SK-MEL-5 (cell line): ENCODE results near the gene HOXB3. TPM values are rescaled to one million over a fixed set of nuclear protein-coding genes. Genes with fewer than 3 reads are reported as not detected.
A peak's percentile ranks its signal among the peaks of the same experiment; 100 is the strongest.

ENCODE experiments used
- DNase-seq: peaks from one replicate; pipeline ENCODE4 v3.0.0-alpha.2; 2016; ENCODE audit warnings: low read depth, low spot score
- in situ Hi-C: cut with HindIII; loops from 2 replicates; pipeline ENCODE4 v1.10.0; 2016; ENCODE audit warnings: low sequenced_read_pairs, high pct_unique_total_duplicates, low pct_unique_long_range_greater_than_20kb
- total RNA-seq: library from RNA; depleted of rRNA; stranded (reverse); fragments of >200 nt; shearing (Covaris generic); gene quantifications from 2 replicates; pipeline ENCODE4 v1.2.3, GENCODE V29; 2014

Gene HOXB3
- total RNA-seq, 1 experiment from 2014 or later, result 1.1 TPM

- no peak for DNase-seq
- in situ Hi-C loops, result no loop called here
Measured at GRCh38 chr17:48627623-48628521, 37.8 kb upstream of the HOXB3 start.

DNA sequence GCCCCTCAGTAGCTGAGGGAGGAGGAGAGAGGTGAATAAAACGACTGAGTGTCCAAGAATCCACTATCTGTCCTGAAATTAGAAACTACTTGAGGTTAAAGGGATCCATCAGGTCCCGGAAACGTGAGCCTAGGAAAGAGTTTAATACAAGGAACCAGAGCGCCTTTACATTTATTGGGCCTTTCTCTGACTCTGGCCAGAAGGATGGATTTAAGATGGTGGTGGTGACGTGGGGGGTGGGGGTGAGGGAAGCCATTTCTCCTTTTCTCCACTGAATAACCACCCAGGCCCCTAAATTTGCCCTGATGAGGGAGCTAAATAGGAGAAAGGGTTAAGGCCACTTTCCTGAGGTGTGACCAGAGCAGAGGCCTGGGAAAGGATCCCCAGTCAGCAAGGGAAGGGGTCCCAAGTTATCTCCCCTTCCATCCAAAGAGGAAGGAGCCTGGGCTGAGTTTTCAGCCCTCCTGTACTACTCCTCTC lies 37.1 kb upstream of the HOXB3 start:
- DNase-seq, result no peak
- in situ Hi-C loops, result no loop called here

DNA sequence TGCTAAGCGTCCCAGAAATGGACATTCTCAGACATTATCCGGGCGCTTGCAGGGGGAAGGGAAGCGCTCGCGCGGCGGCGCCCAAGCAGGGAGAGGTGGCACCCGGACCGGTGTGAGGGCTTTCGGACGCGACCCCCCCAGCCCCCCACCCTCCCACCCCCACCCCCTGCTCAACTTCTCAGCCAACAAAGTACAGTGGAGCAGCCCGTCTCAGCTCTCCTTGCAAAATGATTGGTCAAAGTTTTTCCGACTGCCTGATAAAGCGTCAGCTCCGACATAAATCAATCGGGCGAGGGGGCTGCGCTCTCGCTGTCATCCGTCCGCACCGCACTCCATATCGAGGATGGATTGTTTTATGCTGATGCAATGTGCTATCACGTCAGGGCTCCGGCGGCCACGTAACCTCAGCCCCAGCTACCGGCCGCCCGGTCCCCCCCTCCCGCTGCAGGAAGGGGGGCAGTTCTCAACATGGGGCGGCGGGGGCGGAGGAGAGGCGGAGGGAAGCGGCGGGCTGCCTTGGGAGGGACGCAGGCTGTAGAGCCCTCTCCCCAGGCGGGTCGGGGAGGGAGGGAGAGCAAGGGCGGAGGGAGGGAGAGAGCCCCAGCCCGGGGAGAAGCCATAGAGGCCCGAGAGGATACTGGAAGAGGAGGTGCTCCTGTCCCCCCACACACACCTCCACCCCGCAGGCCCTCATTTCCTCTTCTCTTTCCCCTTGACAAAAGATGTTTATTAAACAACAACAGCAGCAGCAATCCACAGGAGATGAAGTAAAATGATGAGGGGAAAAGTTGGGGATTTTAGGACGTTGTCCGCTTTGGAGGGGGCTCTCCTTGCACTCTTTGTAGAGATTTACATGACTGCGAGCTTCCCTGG lies 36.4 kb upstream of the HOXB3 start, which contains the start of gene HOXB9:
TSS of gene HOXB9 (minus strand) at position 114 of the 873 bp plus-strand sequence. CDS start at position 25, 89 bp downstream.
- in situ Hi-C loops, result no loop called here
- peak; percentile 40 for DNase-seq

DNA sequence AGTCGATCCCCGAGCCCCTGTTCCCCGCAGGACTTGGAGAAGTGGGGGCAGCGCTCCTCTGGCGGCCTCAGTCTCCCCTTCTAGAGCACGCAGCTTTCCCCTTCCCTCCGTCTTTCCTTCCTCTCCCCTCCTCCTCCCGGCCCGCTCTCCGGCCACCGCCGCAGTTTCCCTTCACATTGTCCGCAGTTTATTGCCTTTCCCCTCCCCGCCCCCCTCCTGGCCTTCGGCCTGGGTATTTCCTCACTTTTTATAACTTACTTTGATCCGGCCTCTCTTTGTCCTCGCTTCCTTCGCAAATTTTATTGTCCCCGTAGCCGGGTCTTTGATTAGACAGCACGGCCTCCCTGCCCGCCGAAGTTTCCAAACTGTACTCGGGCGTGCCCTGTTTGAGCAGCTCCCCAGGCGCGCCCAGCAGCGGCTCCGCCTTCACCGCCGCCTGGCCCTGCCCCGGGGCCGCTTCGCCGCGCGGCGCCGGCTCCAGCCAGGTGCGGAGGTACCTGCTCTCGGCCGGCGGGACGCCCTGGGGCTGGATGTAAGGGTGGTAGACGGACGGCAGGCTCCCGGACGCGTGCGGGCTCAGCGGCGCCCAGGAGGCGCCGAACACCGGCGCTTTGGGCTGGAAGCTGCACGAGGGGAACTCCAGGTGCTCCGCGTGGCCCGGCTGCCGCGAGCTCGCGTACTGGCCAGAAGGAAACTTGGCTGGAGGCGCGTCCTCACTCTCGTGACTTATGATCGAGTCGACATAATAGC lies 35.6 kb upstream of the HOXB3 start:
- in situ Hi-C loops, result no loop called here
- peak; percentile 25 for DNase-seq

- in situ Hi-C loops, result no loop called here
- no peak for DNase-seq
Measured at GRCh38 chr17:48624544-48625494, 34.8 kb upstream of the HOXB3 start.

DNA sequence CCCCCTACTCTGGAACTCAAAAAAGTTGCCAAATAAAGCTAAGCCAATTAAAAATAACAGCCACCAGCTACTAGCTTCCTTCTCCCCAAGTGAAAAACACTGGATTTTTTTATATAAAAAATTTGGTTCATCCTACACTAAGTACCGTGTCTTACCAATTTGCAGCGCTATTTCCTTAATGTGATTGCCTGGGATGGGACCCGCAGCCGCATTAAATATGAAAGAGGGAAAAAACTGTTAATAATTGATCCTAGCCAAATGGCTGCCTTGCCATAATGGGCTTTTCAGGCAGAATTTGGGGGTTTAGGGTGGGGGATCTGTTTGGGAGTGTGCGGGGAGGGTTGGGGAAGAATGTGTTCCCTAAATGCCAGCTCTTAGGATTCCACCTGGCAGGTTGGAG lies 34.1 kb upstream of the HOXB3 start:
- no peak for DNase-seq
- in situ Hi-C loops, result no loop called here

DNA sequence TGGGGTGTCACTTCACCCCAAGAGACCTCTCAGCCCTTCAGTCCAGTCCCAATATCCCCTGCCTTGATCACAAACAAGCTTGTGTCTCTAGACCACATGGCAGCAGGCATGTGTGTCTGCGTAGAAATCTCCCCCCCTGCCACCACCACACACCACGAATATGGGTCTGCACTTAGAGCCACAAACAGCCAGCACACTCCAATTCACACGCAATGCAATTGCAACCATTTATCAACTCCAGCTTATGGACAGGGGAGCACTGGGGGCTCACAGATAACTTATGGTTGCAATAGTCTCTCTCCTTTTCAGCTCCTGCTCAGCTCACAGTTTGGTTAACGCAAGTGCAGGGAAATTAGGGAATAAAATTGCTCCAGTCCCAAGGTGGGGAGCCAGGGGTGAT lies 33.5 kb upstream of the HOXB3 start:
- in situ Hi-C loops, result no loop called here
- no peak for DNase-seq

DNA sequence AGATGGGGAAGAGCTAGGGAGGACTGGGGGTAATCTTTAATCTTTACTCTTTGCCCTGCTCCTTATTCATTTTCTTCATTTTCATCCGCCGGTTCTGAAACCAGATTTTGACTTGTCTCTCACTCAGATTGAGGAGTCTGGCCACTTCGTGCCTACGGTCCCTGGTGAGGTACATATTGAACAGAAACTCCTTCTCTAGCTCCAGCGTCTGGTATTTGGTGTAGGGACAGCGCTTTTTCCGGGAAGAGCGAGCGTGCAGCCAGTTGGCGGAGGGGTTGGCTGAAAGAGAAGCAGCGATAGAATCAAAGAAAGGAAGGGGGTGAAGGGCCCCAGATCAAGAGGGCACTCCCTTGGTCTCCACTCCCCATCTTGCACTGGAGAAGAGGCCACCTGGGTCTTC lies 32.8 kb upstream of the HOXB3 start:
- in situ Hi-C loops, result no loop called here
- DNase-seq, result no peak

GRCh38 chr17:48621410-48622392 lies 31.7 kb upstream of the HOXB3 start:
- DNase-seq, result no peak
- in situ Hi-C loops, result no loop called here

DNA sequence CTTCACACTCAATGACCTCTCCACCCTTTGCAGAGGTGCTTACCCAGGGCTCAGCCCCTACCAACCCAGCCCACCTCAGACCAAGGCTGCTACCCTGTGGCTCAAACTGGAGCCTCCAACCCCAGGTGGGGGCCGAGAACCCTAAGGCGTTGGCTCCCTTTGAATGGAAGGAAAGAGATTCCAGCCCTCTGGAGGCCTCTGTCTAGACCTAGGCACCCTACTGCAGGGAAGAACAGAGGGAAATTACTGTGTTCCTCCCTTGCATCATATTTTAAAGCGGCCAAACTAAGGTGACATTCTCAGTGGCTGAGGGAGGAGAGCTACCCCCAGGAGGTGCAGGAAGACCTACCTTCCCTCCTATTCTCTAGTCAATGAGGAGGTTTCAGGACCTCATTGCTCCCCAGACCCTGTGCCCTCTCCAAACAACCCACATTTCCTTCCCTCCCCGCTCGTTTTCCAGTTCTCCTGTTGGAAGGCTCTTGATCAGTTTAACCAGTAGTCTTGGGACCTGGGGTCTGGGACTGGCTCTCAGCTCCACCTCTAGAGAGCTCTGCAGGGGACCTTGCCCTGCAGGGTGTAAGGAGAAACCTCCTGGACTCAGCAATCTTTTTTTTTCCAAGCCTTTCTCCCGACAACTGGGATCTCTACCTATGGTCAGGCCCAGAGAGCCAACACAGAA lies 30.6 kb upstream of the HOXB3 start:
- DNase-seq, result no peak
- in situ Hi-C loops, result no loop called here

GRCh38 chr17:48619826-48620449 lies 29.9 kb upstream of the HOXB3 start:
- in situ Hi-C loops, result no loop called here
- DNase-seq, result no peak

- in situ Hi-C loops, result no loop called here
- DNase-seq, result peak; percentile 85
Measured at GRCh38 chr17:48618256-48618896, 28.3 kb upstream of the HOXB3 start.

GRCh38 chr17:48617471-48618255 lies 27.6 kb upstream of the HOXB3 start:
- no peak for DNase-seq
- in situ Hi-C loops, result no loop called here
